A549 (cell line): ENCODE measurements around the gene HRCT1. TPM values are rescaled to one million over a fixed set of nuclear protein-coding genes. Genes with fewer than 3 reads are reported as not detected.
A peak's percentile ranks its signal among the peaks of the same experiment; 100 is the strongest.

Experiments
- ATAC-seq, 2 experiments: fragments of 200-7000 bp in 1 of 2; fragments of >200 bp in 1 of 2; cut with Nextera tagmentation in 1 of 2; cut with Tn5 transposase in 1 of 2; 3 replicates each; pipeline versions ENCODE4 v1.8.0 to v1.9.1; 2018 to 2020; ENCODE audit warnings: mild to moderate bottlenecking in 1 of 2, moderate library complexity in 1 of 2
- CTCF ChIA-PET: fragments of 300-600 bp; sonication (Branson Sonifier 250); formaldehyde crosslinking; extraction: SDS; loops from one replicate; lab custom pipeline; 2021; ENCODE audit warnings: antibody characterized with exemption, inconsistent platforms; lab: Yijun Ruan, JAX
- POLR2A ChIA-PET: fragments of 350-600 bp; formaldehyde crosslinking; extraction: SDS; loops from one replicate; lab custom pipeline; 2021; ENCODE audit warnings: antibody characterized with exemption, inconsistent platforms; lab: Yijun Ruan, JAX
- DNase-seq, 2 experiments: peaks; one replicate each; pipeline versions ENCODE4 v3.0.0 to v3.0.0-alpha.2; 2011 to 2016; ENCODE audit warnings: low read depth in 1 of 2, low spot score in 1 of 2
- FAIRE-seq: peaks from 2 replicates; lab custom pipeline; 2011; peaks lifted over from hg19 to GRCh38; lab: Jason Lieb, UNC
- H3K27ac ChIP-seq, 2 experiments: fragments of >200 bp; sonication (Bioruptor Twin); formaldehyde crosslinking; 3 replicates each; pipeline ENCODE4 v1.5.1; 2016 to 2017
- H3K4me1 ChIP-seq: fragments of >200 bp; sonication (Bioruptor Twin); formaldehyde crosslinking; 3 replicates; pipeline ENCODE4 v1.6.1; 2016
- H3K4me2 ChIP-seq: fragments of >200 bp; sonication (Bioruptor Twin); formaldehyde crosslinking; 3 replicates; pipeline ENCODE4 v1.6.1; 2016
- H3K4me3 ChIP-seq: fragments of >200 bp; sonication (Bioruptor Twin); formaldehyde crosslinking; 3 replicates; pipeline ENCODE4 v1.5.1; 2016
- H3K9me3 ChIP-seq: fragments of >200 bp; sonication (Bioruptor Twin); formaldehyde crosslinking; 3 replicates; pipeline ENCODE4 v1.6.1; 2016
- ATOH8 ChIP-seq: fragments of 250-450 bp; sonication (Bioruptor Pico); IDR thresholded peaks from 2 replicates; pipeline ENCODE4 v1.5.0; 2020; ENCODE audit warnings: low read depth, mild to moderate bottlenecking, moderate library complexity
- BCL3 ChIP-seq: fragments of >200 bp; sonication (Bioruptor Twin); formaldehyde crosslinking; IDR thresholded peaks from 3 replicates; pipeline ENCODE4 v1.6.1; 2016
- BHLHE40 ChIP-seq: IDR thresholded peaks from 2 replicates; pipeline ENCODE4 v1.6.1; 2012; ENCODE audit warnings: low read depth, low read length, inconsistent platforms
- CHD4 ChIP-seq: fragments of 200-600 bp; sonication (generic); IDR thresholded peaks from 2 replicates; pipeline ENCODE4 v1.6.1; 2016; ENCODE audit warnings: antibody characterized with exemption, mild to moderate bottlenecking, borderline replicate concordance
- CTCF ChIP-seq: fragments of >200 bp; sonication (Bioruptor Twin); formaldehyde crosslinking; IDR thresholded peaks from 3 replicates; pipeline ENCODE4 v1.5.1; 2016
- EHF ChIP-seq: fragments of 250-450 bp; sonication (Bioruptor Pico); IDR thresholded peaks from 2 replicates; pipeline ENCODE4 v1.5.0; 2020; ENCODE audit warnings: mild to moderate bottlenecking
- ELK1 ChIP-seq: fragments of 150-350 bp; IDR thresholded peaks from 2 replicates; pipeline ENCODE4 v1.6.1; 2014; ENCODE audit warnings: low read depth, mild to moderate bottlenecking, low read length
- FOSL2 ChIP-seq, 2 experiments: fragments of 450-650 bp in 1 of 2; fragments of >200 bp in 1 of 2; sonication (Bioruptor Twin) in 1 of 2; formaldehyde crosslinking; IDR thresholded peaks; 2 replicates each; pipeline versions ENCODE4 v1.5.0 to v1.6.1; 2016 to 2020; ENCODE audit warnings: mild to moderate bottlenecking in 1 of 2, moderate library complexity in 1 of 2
- FOXS1 ChIP-seq: fragments of 250-450 bp; sonication (Bioruptor Pico); IDR thresholded peaks from 2 replicates; pipeline ENCODE4 v1.5.0; 2020; ENCODE audit warnings: mild to moderate bottlenecking, moderate library complexity
- GATA3 ChIP-seq: IDR thresholded peaks from 2 replicates; pipeline ENCODE4 v1.6.1; 2012; ENCODE audit warnings: borderline replicate concordance
- HDAC2 ChIP-seq: fragments of 200-600 bp; sonication (generic); IDR thresholded peaks from 2 replicates; pipeline ENCODE4 v1.6.1; 2016
- JUNB ChIP-seq: fragments of >200 bp; sonication (Bioruptor Twin); formaldehyde crosslinking; IDR thresholded peaks from 2 replicates; pipeline ENCODE4 v1.6.1; 2016
- MAX ChIP-seq: IDR thresholded peaks from 2 replicates; pipeline ENCODE4 v1.6.1; 2012
- NR3C1 ChIP-seq: fragments of >200 bp; sonication (Bioruptor Twin); formaldehyde crosslinking; IDR thresholded peaks from 3 replicates; pipeline ENCODE4 v1.6.1; 2017
- RAD21 ChIP-seq, 2 experiments: fragments of >200 bp in 1 of 2; sonication (Bioruptor Twin) in 1 of 2; formaldehyde crosslinking in 1 of 2; IDR thresholded peaks in 1 of 2; conservative IDR thresholded peaks in 1 of 2; 2 replicates in 1 of 2; 3 replicates in 1 of 2; pipeline ENCODE4 v1.6.1; 2012 to 2018; ENCODE audit warnings: inconsistent platforms in 1 of 2
- RFX5 ChIP-seq: fragments of 450-650 bp; IDR thresholded peaks from 2 replicates; pipeline ENCODE4 v1.7.1; 2014; ENCODE audit warnings: antibody characterized with exemption, mild to moderate bottlenecking, moderate library complexity
- RNF2 ChIP-seq: fragments of 200-600 bp; sonication (generic); IDR thresholded peaks from 2 replicates; pipeline ENCODE4 v1.6.1; 2016; ENCODE audit warnings: low read depth, mild to moderate bottlenecking, antibody characterized with exemption, moderate library complexity, borderline replicate concordance
- SMC3 ChIP-seq: fragments of >200 bp; sonication (Bioruptor Twin); formaldehyde crosslinking; IDR thresholded peaks from 3 replicates; pipeline ENCODE4 v1.6.1; 2018; ENCODE audit warnings: inconsistent platforms
- SREBF2 ChIP-seq: fragments of 450-650 bp; IDR thresholded peaks from 2 replicates; pipeline ENCODE4 v1.6.1; 2014; ENCODE audit warnings: mild to moderate bottlenecking, moderate library complexity
- TP53 ChIP-seq: fragments of 250-450 bp; sonication (Bioruptor Pico); IDR thresholded peaks from 2 replicates; pipeline ENCODE4 v1.5.0; 2021; ENCODE audit warnings: mild to moderate bottlenecking, moderate library complexity
- USF2 ChIP-seq: fragments of 450-650 bp; IDR thresholded peaks from 2 replicates; pipeline ENCODE4 v1.6.1; 2014; ENCODE audit warnings: antibody characterized with exemption
- ZC3H11A ChIP-seq: fragments of 450-650 bp; IDR thresholded peaks from 2 replicates; pipeline ENCODE4 v1.6.1; 2014; ENCODE audit warnings: antibody characterized with exemption, mild to moderate bottlenecking
- ZFP36 ChIP-seq: fragments of 450-650 bp; IDR thresholded peaks from 2 replicates; pipeline ENCODE4 v1.6.1; 2014; ENCODE audit warnings: borderline replicate concordance; ENCODE audit not compliant: partially characterized antibody
- ZNF302 ChIP-seq: fragments of 250-450 bp; sonication (Bioruptor Pico); IDR thresholded peaks from 2 replicates; pipeline ENCODE4 v1.9.0; 2021; ENCODE audit warnings: inconsistent platforms, mild to moderate bottlenecking, moderate library complexity
- WGBS: methylation state at CpG from one replicate; pipeline ENCODE4 v1.1.6; 2017; ENCODE audit errors: missing lambda C conversion rate; 5-methylcytosine and 5-hydroxymethylcytosine counted together
- polyA plus RNA-seq, 4 experiments: library from polyadenylated mRNA; depleted of rRNA in 3 of 4; stranded (reverse); fragments of >200 nt; fragmentation: RNase III in 1 of 4; extraction: RNeasy Plus Mini Kit Qiagen cat#74134 plus additional on column Dnase treatment in 1 of 4; gene quantifications; 2 replicates in 3 of 4; 3 replicates in 1 of 4; pipeline ENCODE4 v1.2.3, GENCODE V29; 2011 to 2017

Gene HRCT1
- polyA plus RNA-seq, 2 of the 4 experiments (the other 2 are of a cell fraction) = 0.21 to 0.22 TPM

- DNase-seq (no peak), ATAC-seq (no peak), FAIRE-seq (no peak)
- Histone ChIP-seq H3K9me3 (no peaks in the 10 kb centered on the region), H3K4me1 (peaks cover 58% of the 10 kb centered on the region), H3K27ac (peak overlapping the region; percentile 93 to 99), H3K4me3 (no peak overlapping the region), H3K4me2 (no peak overlapping the region)
- ChIA-PET POLR2A (no interaction called here), CTCF (interaction anchor here (0.6 to 13.7 kb wide), 32 partner anchors 7 to 327 kb away, joined by 3 to 243 read pairs (median 4); partner anchors contain the start of genes HINT2, SPAG8 and TMEM8B)
- TF ChIP-seq ATOH8 (CRISPR knock-in tag) = no peak
- no peak for TF ChIP-seq FOSL2 (IDR thresholded peaks at IDR 0.05)
- no peak for TF ChIP-seq FOSL2 (CRISPR knock-in tag; IDR thresholded peaks at IDR 0.05)
- TF ChIP-seq RFX5 = no peak
- 94% methylated on average over 30 of the region's 34 CpGs for WGBS
These were observed 3.9 kb downstream of the HRCT1 start for GRCh38 chr9:35909687-35910612.

- Histone ChIP-seq H3K4me2 (peak overlapping the region; percentile 44; the same call in 2 of the 3 replicates), H3K27ac (peak overlapping the region; percentile 93 to 99), H3K9me3 (no peaks in the 10 kb centered on the region), H3K4me3 (no peak overlapping the region), H3K4me1 (peaks cover 49% of the 10 kb centered on the region)
- DNase-seq (peak; percentile 79 to 82), ATAC-seq (peak in 1 of 2 experiments; percentile 22; a peak in 3 of 6 replicates), FAIRE-seq (no peak)
- POLR2A ChIA-PET = no interaction called here
- CTCF ChIA-PET = interaction anchor here (0.7 to 13.7 kb wide), 41 partner anchors 8 to 279 kb away, joined by 3 to 243 read pairs (median 4); partner anchors contain the start of genes CREB3, FAM221B, GBA2 and HINT2
- WGBS = 36% methylated on average over 14 of the region's 14 CpGs
- TF ChIP-seq CTCF = peak; percentile 80
- no peak for TF ChIP-seq HDAC2
- TF ChIP-seq SMC3 = peak; percentile 82
- peak; percentile 86 to 87 for TF ChIP-seq RAD21 (conservative IDR thresholded peaks at IDR 0.05 in 1 of 2, IDR thresholded peaks at IDR 0.05 in 1 of 2)
These were observed 4.8 kb downstream of the HRCT1 start for GRCh38 chr9:35910613-35911359.

- Histone ChIP-seq H3K4me2 (no peak overlapping the region), H3K4me3 (no peak overlapping the region), H3K9me3 (no peaks in the 10 kb centered on the region), H3K27ac (peak overlapping the region; percentile 62 to 99; a peak in 4 of 6 replicates), H3K4me1 (peaks cover 40% of the 10 kb centered on the region)
- ATAC-seq (no peak), DNase-seq (no peak), FAIRE-seq (no peak)
- 91% methylated on average over 10 of the region's 10 CpGs for WGBS
- ChIA-PET POLR2A (no interaction called here), CTCF (interaction anchor here (0.7 to 13.7 kb wide), 34 partner anchors 9 to 265 kb away, joined by 3 to 243 read pairs (median 4); partner anchors contain the start of genes CREB3, FAM221B, GBA2 and RGP1)
- TF ChIP-seq USF2 (no peak), MAX (no peak), EHF (no peak), FOXS1 (no peak), ZNF302 (no peak), SREBF2 (no peak), CHD4 (no peak), JUNB (no peak), ZC3H11A (no peak), RAD21 (conservative IDR thresholded peaks at IDR 0.05 in 1 of 2, IDR thresholded peaks at IDR 0.05 in 1 of 2) (no peak), FOSL2 (IDR thresholded peaks at IDR 0.05) (no peak), FOSL2 (CRISPR knock-in tag; IDR thresholded peaks at IDR 0.05) (no peak), TP53 (CRISPR knock-in tag) (no peak), GATA3 (no peak), ELK1 (no peak), NR3C1 (no peak), ZFP36 (no peak), BHLHE40 (no peak), BCL3 (no peak), RNF2 (no peak)
These were observed 5.7 kb downstream of the HRCT1 start for GRCh38 chr9:35911690-35912089.
